Glutamatergic neuron (in vitro differentiated cells): ENCODE measurements around the gene ZNF385C. TPM values are rescaled to one million over a fixed set of nuclear protein-coding genes. Genes with fewer than 3 reads are reported as not detected.

ENCODE experiments used
- DNase-seq: peaks from one replicate; pipeline ENCODE4 v3.0.0; 2022
- H3K27ac Mint-ChIP-seq: one replicate; pipeline ENCODE4 v1.8.0; 2020; ENCODE audit warnings: mild to moderate bottlenecking, mixed read lengths, inconsistent platforms; ENCODE audit not compliant: unreplicated experiment
- H3K27me3 Mint-ChIP-seq: one replicate; pipeline ENCODE4 v1.8.0; 2020; ENCODE audit warnings: mild to moderate bottlenecking, moderate library complexity, mixed read lengths, inconsistent platforms; ENCODE audit not compliant: unreplicated experiment
- H3K36me3 Mint-ChIP-seq: one replicate; pipeline ENCODE4 v1.8.0; 2020; ENCODE audit warnings: mild to moderate bottlenecking, mixed read lengths, inconsistent platforms; ENCODE audit not compliant: unreplicated experiment
- H3K4me1 Mint-ChIP-seq: one replicate; pipeline ENCODE4 v1.8.0; 2020; ENCODE audit warnings: mild to moderate bottlenecking, low read depth, mixed read lengths, inconsistent platforms; ENCODE audit not compliant: unreplicated experiment
- H3K4me3 Mint-ChIP-seq: one replicate; pipeline ENCODE4 v1.8.0; 2020; ENCODE audit warnings: mild to moderate bottlenecking, mixed read lengths, inconsistent platforms; ENCODE audit not compliant: unreplicated experiment
- H3K9me3 Mint-ChIP-seq: one replicate; pipeline ENCODE4 v1.8.0; 2020; ENCODE audit warnings: mild to moderate bottlenecking, moderate library complexity, mixed read lengths, inconsistent platforms; ENCODE audit not compliant: unreplicated experiment
- CTCF ChIP-seq: fragments of 200-600 bp; sonication (generic); IDR thresholded peaks from one replicate; pipeline ENCODE4 v1.5.0; 2021; ENCODE audit not compliant: partially characterized antibody, unreplicated experiment
- total RNA-seq: library from RNA; stranded (reverse); fragmentation: NEBNext Ultra II Directional; extraction: Animal tissue kit (Norgen Biotek cat#: 25700); gene quantifications from one replicate; pipeline ENCODE4 v1.2.1, GENCODE V29; 2021; ENCODE audit not compliant: unreplicated experiment

ZNF385C gene
- total RNA-seq, 1 donor from 2014 or later, result 1.5 TPM

- H3K36me3 Mint-ChIP-seq, result no peaks in the 10 kb centered on the region
- H3K4me3 Mint-ChIP-seq, result no peak overlapping the region
- DNase-seq, result no peak
- TF ChIP-seq CTCF, result no peak
- H3K27me3 Mint-ChIP-seq, result peaks cover 3% of the 10 kb centered on the region
- peaks cover 6% of the 10 kb centered on the region for H3K4me1 Mint-ChIP-seq
- peaks cover under 1% of the 10 kb centered on the region for H3K9me3 Mint-ChIP-seq
- no peak overlapping the region for H3K27ac Mint-ChIP-seq
Measured at GRCh38 chr17:42040818-42041217, 57.5 kb downstream of the ZNF385C start.

GRCh38 chr17:42039794-42040763, 58.2 kb downstream of the ZNF385C start:
- H3K4me1 Mint-ChIP-seq, result peaks cover 2% of the 10 kb centered on the region
- H3K27me3 Mint-ChIP-seq, result peaks cover 3% of the 10 kb centered on the region
- H3K9me3 Mint-ChIP-seq, result no peaks in the 10 kb centered on the region
- H3K27ac Mint-ChIP-seq, result no peak overlapping the region
- DNase-seq, result no peak
- TF ChIP-seq CTCF, result no peak
- no peaks in the 10 kb centered on the region for H3K36me3 Mint-ChIP-seq
- H3K4me3 Mint-ChIP-seq, result no peak overlapping the region

GRCh38 chr17:42038221-42038973, 59.9 kb downstream of the ZNF385C start:
- H3K36me3 Mint-ChIP-seq, result no peaks in the 10 kb centered on the region
- H3K27ac Mint-ChIP-seq, result no peak overlapping the region
- H3K4me1 Mint-ChIP-seq, result peaks cover 5% of the 10 kb centered on the region
- peaks cover 3% of the 10 kb centered on the region for H3K27me3 Mint-ChIP-seq
- TF ChIP-seq CTCF, result no peak
- H3K4me3 Mint-ChIP-seq, result no peak overlapping the region
- no peak for DNase-seq
- peaks cover 3% of the 10 kb centered on the region for H3K9me3 Mint-ChIP-seq

GRCh38 chr17:42034059-42034458, 64.2 kb downstream of the ZNF385C start:
- Mint-ChIP-seq H3K36me3 (no peaks in the 10 kb centered on the region), H3K9me3 (peaks cover 5% of the 10 kb centered on the region), H3K4me3 (no peak overlapping the region), H3K27ac (no peak overlapping the region), H3K27me3 (peaks cover 3% of the 10 kb centered on the region), H3K4me1 (peaks cover 6% of the 10 kb centered on the region)
- no peak for DNase-seq
- TF ChIP-seq CTCF, result no peak
